Measurements from ENCODE around the gene GABRG3.

Gene GABRG3

DNA sequence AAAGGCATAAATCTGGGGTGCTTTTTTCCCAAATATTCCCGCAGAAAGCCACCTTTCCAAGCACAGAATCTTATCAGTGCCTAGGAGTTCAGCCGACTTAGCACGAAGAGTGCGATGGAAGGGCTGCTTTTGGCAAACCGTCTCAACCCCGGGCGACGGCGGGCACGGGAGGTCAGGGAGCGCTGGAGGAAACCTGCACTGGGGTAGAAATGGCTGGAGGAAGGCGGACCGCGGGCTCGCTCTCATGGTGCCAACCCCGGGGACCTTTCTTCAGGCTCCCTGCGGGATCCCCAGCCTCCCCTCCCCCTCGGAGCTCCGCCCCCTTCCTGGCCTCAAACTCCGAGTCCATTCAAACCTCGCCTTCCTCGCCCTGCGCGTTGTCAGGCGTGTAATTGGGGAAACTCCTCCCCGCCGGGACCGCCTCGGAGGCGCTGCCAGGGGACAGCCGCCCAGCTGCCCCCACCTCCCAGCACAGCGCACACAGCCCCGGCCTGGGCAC lies at the start of gene GABRG3:
Gene GABRG3, plus strand, starts transcription at position 470 of the 499 bp plus-strand sequence.
- DNase-seq: no peak

GRCh38 chr15:26921433-26921832 lies 49.5 kb upstream of the GABRG3 start:
- DNase-seq: no peak

DNA sequence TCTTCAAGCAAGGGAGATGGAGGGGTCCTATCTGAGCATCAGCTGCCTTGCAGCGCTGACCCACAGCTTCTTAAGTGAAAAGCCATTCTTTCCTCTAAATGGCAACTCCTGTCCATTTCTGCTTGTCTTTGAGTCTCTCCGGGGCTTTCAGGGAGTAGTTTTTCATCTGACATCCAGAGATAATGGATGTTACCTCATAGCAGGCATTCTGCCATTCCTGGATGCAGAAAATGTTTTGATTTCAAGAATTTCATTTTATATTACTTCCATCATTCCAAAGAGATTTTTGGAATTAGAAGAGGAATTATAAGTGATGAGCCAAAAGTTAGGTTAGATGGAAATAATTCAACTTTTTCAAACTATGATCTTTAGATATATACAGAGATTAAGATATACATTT lies 44.9 kb upstream of the GABRG3 start:
- DNase-seq: no peak

DNA sequence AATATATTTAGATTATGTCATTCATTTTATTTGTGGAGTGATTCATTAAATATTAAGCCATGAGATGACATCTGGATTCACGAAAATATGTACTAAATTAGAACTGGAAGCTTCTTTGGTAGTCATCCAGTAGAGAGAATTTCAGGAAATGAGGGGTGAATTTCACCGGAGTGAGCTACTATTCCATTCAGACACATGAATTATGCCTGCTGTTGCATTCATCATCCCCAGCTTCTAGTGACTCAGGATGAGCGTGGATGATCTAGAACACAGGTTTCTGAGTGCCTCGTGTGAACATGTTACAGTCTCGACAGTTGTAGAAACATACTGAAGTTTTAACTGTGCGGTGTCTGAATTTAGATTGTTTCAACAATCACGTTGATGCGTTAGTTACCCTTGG lies 42.9 kb upstream of the GABRG3 start:
- no peak for DNase-seq

- no peak for DNase-seq
Observed at GRCh38 chr15:26929588-26929987, 41.4 kb upstream of the GABRG3 start.

DNA sequence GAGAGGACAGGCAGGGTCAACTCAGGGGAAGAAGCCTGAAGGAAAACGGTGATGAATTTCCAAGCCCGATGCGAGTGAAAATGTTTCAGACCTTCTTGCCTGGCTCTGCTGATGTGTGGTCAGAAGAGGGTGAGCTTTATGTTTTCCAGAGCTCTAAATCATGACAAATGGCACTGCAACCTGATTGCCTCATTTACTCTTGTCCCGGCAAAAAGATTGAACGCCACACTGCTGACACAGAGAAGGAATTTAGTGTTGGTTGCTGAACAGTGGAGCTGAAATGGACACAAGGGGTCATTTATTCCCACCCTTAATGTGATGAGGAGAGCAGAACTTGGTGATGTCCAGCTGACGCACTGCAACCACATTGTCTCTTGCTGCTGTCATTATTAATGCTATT lies 36.1 kb upstream of the GABRG3 start:
- no peak for DNase-seq

DNA sequence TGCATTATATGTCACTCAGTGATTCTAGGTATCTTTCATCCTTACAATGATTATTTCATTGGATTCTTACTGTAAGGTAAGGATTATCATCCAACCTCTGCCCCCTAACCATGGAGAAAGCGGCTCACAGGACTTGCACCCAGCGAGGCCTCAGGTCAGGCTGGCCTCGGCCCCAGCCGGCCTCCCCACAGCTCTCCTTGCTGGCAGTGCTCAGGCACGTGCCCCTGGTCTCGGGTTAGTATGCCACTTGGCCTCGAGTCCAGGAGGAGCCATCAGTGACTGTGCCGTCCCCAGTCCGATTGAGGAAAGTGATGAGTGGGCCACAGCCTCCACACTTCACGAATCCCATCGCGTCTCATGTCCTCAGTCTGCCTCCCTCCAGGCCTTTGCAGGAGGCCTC lies 35.7 kb upstream of the GABRG3 start:
- no peak for DNase-seq

- DNase-seq: no peak
Observed at GRCh38 chr15:26936502-26936901, 34.5 kb upstream of the GABRG3 start.

GRCh38 chr15:26937134-26937533 lies 33.8 kb upstream of the GABRG3 start:
- no peak for DNase-seq

DNA sequence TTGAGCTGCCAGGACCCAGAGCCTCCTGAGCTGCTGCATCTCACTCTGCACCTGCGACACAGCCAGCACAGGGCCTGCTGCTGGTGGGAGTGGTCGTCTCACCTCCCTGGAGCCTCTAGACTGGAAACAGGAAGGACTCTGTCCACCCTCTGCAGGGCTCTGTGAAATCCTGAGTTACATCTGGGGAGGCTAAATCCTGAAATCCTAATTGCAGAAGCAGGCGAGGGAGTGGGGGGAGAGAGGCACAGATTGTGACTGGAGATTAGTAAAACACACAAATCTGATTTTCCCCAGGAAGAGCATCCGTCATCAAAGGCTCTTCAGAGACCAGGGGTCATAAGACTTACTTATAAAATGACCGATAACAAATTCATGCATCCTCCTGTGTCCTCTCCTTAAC lies 31.6 kb upstream of the GABRG3 start:
- DNase-seq: no peak

GRCh38 chr15:26941489-26941888 lies 29.5 kb upstream of the GABRG3 start:
- no peak for DNase-seq

DNA sequence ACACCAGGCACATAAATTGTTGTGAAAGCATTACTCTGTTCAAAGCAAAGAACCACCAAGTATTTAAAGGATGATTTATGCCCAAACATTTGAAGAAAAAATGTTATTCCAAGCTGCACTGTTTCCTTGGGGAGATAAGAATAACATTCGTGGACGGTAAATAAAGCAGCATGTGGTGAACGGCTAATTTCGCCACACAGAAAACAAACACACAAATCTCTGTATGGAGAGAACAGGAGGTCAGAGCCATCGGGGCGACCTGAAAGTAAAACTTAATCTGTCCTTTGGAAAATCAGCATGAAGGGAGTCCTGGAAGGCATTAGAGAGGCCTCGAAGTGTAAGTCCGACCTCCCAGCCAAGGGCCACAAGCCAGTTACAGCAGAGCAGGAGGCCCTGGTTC lies 27.1 kb upstream of the GABRG3 start:
- DNase-seq: no peak

DNA sequence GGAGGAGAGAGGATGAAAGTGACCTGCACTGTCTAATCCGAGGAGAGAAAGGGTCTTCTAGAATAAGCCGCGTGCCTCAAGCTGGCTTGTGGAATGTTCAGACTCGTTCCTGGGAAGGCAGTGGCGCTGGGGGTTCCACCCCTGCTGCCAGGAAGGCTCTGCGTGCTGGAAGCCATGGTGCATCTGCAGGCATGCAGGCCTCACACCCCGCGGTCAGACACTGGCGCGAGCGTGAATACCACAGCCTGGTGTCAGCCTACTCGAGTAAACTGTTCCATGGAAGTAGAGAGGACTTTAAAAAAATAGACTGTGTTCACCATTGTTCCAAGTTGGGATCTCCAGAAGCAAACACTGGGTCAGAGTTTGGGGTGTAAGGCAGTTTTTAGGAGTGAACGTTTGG lies 25.9 kb upstream of the GABRG3 start:
- no peak for DNase-seq

GRCh38 chr15:26950001-26950400 lies 21.0 kb upstream of the GABRG3 start:
- no peak for DNase-seq

DNA sequence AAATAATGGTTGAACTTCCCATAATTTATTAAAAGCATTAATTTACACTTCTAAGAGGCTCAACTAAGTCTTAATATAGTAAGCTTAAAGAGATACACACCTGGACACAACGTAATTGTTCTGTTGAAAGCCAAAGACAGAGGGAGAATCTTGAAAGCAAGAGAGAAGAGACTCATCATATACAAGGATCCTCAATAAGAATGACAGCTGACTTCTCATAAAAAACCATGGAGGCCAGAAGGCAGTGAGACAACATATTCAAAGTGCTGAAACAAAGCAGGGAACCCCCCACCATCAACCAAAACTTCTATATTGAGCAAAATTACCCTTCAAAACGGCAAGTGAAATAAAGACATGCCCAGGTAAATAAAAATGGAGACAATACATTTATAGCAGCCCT lies 16.6 kb upstream of the GABRG3 start:
- DNase-seq: no peak

- no peak for DNase-seq
Observed at GRCh38 chr15:26967719-26968269, 3.2 kb upstream of the GABRG3 start.

GRCh38 chr15:26968806-26969205 lies 2.2 kb upstream of the GABRG3 start:
- DNase-seq: no peak

- no peak for DNase-seq
Observed at GRCh38 chr15:26971271-26972018, 464 bp downstream of the GABRG3 start.

DNA sequence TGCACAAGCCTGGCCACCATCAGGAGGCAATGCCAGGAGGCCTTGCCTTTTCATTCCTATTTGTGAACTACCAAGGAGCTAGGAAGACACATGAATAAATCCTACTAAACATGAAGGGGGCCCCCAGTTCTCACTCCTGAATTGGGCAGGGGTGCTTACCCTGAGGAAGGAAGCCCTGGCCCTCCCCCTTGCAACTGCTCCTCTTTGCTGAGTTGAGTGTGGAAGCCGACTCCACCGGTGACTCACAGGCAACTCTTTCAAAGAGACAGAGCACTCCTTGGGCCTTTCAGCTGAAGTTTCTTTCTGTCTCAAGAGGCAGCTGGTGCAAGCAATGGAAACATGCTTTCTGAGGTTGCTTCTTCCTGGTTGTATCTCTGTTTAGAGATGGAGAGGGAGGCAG lies 1.7 kb downstream of the GABRG3 start:
- no peak for DNase-seq

DNA sequence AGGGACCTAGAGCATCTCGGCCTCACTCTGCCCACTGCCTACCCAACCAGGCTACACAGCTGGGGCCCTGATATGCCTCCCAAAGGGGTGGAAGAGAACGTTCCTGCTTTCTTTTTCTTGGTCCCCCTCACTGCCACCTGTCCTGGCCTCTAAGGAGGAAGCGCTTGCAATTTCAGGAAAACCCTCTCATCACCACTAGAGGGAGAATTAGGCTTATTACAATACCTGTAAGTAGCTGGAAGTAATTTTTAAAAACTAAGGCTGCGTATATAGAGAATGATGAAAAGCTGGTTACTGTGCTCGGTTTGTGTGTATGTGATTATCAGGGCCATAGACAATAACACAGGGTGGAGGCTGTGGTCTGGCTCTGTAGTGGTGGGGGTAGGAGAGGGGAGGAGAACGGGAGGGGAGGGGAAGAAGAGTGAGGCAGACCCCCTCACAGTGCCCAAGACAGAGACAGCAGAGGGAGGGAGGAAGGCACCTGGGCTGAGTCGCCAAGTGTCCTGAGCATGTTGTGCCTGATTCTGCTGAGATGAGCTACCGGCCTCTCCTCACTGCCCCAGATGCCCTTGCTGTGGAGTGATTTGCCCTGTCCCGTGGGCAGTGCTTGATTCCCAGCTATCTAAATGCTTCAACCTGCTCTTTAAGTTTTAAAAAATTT lies 3.3 kb downstream of the GABRG3 start:
- no peak for DNase-seq

DNA sequence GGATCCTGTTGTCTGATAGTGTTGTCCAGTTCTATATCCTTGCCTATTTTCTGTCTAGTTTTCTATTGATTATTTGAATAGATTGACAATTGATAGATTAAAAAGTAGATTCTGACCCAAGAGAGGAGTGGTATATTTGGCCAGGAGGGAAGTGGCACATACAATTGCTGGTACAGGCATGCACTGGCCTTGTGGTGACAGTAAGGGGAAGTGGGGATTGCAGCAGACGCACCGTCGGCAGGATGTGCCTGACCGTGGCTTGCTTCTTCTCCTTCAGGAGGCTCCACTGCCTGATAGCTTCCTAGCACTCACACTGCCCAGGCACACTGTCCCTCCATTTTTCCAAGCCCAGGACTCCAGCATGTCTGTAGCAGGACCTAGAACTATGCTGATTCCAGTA lies 10.5 kb downstream of the GABRG3 start:
- DNase-seq: no peak

DNA sequence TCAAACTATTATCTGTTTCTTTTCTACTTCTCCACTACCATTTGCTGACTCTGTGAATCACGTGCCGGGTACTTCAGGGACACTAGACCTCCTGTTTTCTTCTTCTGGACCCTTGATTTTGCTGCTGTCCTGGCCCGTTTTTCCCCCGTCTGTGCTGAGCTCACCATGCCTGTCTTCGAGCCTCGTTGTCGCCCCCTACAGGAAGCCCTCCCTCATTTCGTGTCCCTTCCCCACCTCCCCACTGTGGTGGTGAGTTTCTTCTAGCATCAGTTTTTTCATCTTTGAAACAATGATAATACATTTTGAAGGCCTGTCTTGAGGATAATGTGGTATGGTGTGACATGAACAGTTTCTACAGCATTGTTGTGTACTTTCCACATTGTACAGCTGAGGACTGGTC lies 12.8 kb downstream of the GABRG3 start:
- no peak for DNase-seq

DNA sequence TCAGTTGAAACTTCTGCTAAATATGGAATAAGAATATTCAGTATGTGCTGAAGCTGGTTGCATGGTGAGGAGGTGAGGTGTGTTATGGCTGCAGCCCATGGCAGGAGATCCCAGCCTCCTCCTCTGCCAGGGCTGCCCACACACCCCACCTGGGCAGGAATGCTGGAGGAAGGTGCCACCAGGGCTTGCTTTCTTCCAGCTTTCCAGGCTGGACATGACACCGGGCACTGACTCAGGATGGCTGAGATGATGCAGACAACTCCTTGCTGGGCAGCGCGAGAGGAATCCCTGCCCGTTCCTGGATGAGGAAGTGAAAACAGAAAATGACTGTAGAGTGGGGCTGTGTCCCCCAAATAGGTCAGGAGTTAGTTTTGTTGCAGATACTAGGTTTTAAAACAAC lies 14.1 kb downstream of the GABRG3 start:
- no peak for DNase-seq

DNA sequence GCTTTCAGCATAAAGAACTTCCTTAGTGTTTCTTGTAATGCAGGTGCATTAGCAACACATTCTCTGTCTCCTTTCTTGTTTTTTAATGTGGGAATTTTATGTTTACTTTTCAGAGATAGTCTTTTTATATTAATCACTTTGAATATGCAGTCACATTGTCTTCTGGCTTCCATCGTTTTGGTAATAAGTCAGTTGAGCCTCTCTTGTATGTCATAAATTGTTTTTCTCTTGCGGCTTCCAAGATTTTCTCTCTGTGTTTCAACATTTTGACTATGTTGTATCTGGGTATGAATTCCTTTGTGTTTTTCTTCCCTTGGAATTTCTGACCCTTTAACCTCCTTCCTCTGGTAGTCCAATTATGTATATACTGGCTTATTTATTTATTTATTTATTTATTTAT lies 25.3 kb downstream of the GABRG3 start:
- DNase-seq: no peak
